Epithelial cell of esophagus (primary cell): ENCODE measurements around the gene FSTL4.

Source experiments
- DNase-seq: peaks from one replicate; pipeline ENCODE4 v3.0.0; 2010; ENCODE audit warnings: low read depth
- H3K4me3 ChIP-seq: 2 replicates; pipeline ENCODE4 v1.5.1; 2011; ENCODE audit warnings: mild to moderate bottlenecking, low read length, control low read depth
- TF ChIP-seq, protein P1 (sequence below): IDR thresholded peaks from 2 replicates; pipeline ENCODE4 v1.5.1; 2011; ENCODE audit warnings: low read depth, mild to moderate bottlenecking, low read length, control low read depth, inconsistent platforms; ENCODE audit not compliant: insufficient read depth; ENCODE audit errors: missing control alignments

FSTL4 gene

DNA sequence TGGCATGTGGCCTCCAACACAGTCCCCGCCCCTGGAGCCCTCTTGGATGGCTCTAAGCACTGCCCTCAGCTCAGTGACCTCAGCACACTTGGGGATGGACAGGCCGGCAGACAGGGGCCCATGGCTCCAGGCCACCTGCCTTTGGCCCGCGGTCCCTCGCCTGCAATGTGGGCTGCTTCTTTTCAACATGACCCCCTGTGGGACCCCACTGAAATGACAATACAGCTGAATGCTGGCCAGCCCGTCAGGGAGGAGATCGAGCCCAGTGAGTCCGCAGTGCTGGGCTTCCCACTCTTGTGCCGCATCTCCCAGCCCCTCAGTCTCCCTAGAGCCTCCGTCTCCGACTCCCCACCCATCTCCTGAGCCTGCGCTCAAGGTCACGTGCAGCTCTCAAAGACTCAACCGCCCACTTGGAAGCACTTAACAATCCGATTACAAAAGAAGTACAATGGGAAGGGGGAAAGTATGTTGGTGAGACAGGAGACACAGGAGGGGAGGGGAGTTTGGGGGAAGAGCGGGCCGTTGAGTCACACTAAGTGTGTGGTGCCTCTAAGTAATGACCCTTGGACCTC lies 321.6 kb downstream of the FSTL4 start:
- no peak for DNase-seq
- no peak overlapping the region for H3K4me3 ChIP-seq
- TF ChIP-seq, protein P1, sequence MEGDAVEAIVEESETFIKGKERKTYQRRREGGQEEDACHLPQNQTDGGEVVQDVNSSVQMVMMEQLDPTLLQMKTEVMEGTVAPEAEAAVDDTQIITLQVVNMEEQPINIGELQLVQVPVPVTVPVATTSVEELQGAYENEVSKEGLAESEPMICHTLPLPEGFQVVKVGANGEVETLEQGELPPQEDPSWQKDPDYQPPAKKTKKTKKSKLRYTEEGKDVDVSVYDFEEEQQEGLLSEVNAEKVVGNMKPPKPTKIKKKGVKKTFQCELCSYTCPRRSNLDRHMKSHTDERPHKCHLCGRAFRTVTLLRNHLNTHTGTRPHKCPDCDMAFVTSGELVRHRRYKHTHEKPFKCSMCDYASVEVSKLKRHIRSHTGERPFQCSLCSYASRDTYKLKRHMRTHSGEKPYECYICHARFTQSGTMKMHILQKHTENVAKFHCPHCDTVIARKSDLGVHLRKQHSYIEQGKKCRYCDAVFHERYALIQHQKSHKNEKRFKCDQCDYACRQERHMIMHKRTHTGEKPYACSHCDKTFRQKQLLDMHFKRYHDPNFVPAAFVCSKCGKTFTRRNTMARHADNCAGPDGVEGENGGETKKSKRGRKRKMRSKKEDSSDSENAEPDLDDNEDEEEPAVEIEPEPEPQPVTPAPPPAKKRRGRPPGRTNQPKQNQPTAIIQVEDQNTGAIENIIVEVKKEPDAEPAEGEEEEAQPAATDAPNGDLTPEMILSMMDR: no peak

DNA sequence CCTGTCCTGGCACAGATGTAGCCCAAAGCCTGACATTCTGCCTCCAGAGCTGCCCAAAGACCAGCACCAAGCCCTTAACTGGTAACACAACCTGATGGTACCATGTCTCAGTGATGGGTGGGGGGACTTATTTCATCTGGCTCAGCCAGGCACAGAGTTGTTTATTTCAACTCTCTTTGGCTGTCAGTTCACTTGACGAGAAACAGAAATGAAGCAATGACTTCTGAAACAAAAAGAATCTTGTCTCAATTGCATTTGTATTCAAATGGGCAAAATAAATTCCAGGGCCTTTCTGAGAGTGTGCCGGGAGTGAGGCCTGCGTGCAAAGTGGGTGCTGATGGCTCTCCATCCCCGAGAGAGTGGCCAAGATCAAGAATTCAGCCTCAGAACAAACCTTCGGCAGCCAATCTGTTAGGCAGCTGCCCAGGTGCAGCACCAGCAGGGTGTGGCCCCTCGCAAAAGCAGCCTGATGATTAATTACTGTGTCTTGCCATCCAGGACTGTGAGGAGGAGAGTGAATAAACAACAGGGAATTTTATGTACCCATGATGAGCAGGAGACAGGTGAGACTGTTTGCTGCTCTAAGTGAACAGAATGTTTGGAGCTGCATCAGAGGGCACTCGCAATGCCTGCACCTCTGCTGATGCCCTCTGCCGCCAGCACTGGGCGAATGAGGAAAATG lies 322.5 kb downstream of the FSTL4 start:
- peak; percentile 78 for DNase-seq

DNA sequence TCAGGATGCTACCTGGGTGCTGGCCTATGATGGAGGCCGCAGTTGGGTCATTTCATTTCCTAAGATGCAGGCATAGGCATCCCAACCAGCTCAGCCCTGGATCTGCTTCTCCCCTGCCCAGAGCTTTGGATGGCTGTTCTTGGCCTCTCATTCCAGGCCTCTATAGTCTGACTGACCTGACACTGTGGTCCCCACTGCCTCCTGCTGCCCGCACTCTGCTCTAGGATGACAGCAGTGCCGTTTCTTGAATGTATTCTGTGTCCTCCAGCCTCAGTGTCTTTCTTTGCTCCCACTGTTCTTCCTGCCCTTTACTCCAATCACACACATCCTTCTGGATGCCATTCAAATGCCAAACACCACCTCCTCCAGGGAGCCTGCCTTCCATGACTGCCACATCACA lies 324.8 kb downstream of the FSTL4 start:
- TF ChIP-seq, protein P1: peak; percentile 58
- no peak overlapping the region for H3K4me3 ChIP-seq
- peak; percentile 58 for DNase-seq

More for the DNA sequence above, 322.5 kb downstream of the FSTL4 start:
- no peak overlapping the region for H3K4me3 ChIP-seq
- TF ChIP-seq, protein P1: no peak

DNA sequence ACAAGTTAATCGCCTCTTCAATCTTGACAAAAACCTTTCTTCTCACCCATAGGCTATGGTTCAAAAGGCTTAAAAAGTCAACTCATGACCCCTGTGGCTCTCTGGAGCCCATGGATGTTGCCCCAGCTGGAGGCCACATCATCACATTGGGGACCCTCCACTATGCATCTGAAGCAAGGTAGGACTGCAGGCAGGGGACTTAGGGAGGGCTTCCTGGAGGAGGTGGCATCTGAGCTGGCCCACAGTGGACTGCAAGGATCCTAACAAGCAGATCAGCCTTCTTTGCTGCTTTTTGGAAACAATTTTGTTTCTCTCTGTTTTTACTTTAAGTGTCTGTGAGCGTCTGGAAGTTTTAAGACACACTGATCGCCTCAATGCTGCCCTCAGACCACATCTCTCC lies 325.9 kb downstream of the FSTL4 start:
- DNase-seq: no peak
- TF ChIP-seq, protein P1: no peak
- H3K4me3 ChIP-seq: no peak overlapping the region

DNA sequence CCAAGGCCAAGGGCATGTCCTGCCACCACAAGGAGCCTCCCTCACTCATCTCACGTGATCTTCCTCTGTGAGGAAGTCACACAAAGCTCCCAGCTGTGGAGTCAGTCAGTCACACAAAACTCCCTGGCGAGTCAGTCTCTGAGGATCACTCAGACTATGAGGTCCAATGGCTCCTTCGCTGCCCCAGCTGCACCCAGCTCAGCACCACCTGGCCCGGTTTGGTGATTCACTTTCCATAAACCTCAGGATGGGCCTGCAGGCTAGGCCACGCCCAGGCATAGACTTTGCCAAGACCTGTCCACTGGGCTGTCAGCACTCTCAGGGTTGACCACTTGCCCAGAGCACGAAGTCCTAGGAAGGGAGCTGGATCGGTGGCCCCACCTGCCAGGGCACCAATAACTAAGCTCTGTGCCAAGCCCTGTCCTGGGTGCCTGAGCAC lies 326.7 kb downstream of the FSTL4 start:
- TF ChIP-seq, protein P1: no peak
- DNase-seq: peak; percentile 92
- H3K4me3 ChIP-seq: no peak overlapping the region

DNA sequence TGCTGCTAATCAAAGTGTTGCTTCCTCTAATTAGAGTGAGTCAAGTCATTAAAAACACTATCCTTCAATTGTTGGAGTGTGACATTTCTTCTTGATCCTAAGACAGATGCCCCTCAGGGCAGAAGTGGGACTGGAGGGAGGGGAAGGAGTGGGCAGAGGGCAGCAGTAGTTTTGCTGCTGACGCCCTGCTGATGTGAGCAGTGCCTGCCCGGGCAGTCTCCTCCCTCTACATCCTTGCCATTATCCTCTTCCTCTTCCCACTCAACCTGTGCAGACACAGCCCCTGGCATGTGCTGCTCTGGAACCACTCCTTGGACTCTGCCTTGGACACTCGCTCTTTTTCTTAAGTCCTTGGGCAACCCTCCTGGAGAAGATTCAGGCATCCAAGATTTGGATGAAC lies 328.0 kb downstream of the FSTL4 start:
- no peak overlapping the region for H3K4me3 ChIP-seq
- TF ChIP-seq, protein P1: no peak
- DNase-seq: peak; percentile 35

DNA sequence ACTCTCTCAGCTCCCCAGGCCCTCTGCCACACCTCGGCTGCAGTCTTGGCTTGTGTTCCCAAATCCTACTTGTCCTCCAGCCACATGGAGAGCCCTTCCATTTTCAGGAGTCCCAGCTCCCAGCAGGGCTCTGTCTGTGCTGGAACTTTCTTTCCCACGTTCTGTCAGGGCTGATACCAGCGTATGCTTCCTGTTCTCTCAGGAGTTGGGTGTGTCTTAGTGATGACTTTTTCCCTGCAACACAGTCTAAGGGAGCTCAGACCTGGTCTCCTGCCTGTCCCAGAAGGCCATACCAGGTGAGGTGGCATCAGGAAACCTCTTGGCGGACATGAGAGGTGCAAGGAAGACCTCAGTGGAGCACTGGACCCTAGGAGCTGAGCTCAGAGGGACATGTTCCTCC lies 334.0 kb downstream of the FSTL4 start:
- TF ChIP-seq, protein P1: no peak

More for the DNA sequence above, 334.0 kb downstream of the FSTL4 start:
- peak; percentile 42 for DNase-seq
- H3K4me3 ChIP-seq: no peak overlapping the region
